ENCODE measurements around the gene TMEM42.

Gene TMEM42

DNA sequence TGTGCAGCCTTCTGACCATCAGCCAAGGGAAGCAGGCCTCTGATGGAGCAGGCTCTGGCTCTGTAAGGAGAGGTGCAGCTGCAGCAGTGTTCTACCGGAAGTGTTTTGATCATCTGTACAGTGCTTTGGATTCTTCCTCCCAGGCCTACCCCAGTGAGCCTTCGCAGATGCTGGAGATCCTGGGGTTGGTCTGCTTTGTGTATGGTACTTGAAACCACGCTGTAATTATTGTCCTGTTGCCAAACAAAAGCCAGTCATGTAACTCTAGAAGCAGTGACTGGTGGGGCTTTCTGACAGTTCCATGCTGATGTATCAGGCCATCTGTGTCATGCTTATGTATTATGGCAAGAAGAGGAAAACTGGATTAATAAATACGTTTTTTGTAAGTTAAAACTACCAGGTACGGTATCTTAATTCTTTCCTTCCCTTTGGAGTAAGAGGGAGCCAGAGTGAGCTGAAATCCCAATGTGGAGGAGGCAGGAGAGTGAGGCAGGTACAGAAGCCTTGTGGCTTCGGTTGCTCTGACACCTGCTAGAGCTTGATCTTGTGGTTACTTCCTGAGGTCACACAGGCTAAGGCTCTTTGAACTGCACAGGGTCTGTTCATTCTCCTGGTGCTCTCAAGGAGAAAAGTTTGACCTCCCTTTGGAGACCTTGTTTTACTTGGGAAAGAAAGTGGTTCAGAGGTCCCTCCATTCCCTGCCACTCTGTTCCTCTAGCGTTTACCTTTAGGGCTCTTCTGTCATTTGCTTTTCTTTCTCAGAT is 3.7 kb downstream of the TMEM42 start:
- Histone ChIP-seq H3K27me3 (ENCODE audit: control insufficient read depth, low read length) (no peaks in the 10 kb centered on the region), H3K9me2 (replicated peaks; ENCODE audit: control insufficient read depth, low read length) (no peaks in the 10 kb centered on the region), H3K36me3 (ENCODE audit: control insufficient read depth, low read length) (peaks cover 15% of the 10 kb centered on the region; the same call in 1 of the 2 replicates), H4K20me1 (ENCODE audit: control insufficient read depth, insufficient read depth, low read depth, low read length) (no peaks in the 10 kb centered on the region; the same call in 1 of the 2 replicates), H3K79me2 (ENCODE audit: control insufficient read depth, low read length) (peaks cover 9% of the 10 kb centered on the region), H3K4me1 (ENCODE audit: control insufficient read depth, low read length) (peaks cover 12% of the 10 kb centered on the region), H3K4me2 (ENCODE audit: low read length) (no peak overlapping the region), H3K27ac (ENCODE audit: low read depth, low read length) (no peak overlapping the region), H3F3A (ENCODE audit: control insufficient read depth, insufficient read depth) (no peaks in the 10 kb centered on the region), H3K4me3 (ENCODE audit: low read length) (no peak overlapping the region), H3K9me3 (ENCODE audit: control insufficient read depth, insufficient read depth, low read length) (no peaks in the 10 kb centered on the region)
- TF ChIP-seq CTCF (IDR thresholded peaks at IDR 0.05; ENCODE audit: low read depth, low read length, poor library complexity, severe bottlenecking), result no peak
- TF ChIP-seq EZH2phosphoT487 (IDR thresholded peaks at IDR 0.05; ENCODE audit: borderline replicate concordance, low read length), result no peak

GRCh38 chr3:44867421-44868111 is 5.9 kb downstream of the TMEM42 start:
- no peak overlapping the region for H3K4me3 ChIP-seq (ENCODE audit: low read length)
- H3K27ac ChIP-seq (ENCODE audit: low read depth, low read length), result no peak overlapping the region
- no peaks in the 10 kb centered on the region for H3K9me2 ChIP-seq (replicated peaks; ENCODE audit: control insufficient read depth, low read length)

DNA sequence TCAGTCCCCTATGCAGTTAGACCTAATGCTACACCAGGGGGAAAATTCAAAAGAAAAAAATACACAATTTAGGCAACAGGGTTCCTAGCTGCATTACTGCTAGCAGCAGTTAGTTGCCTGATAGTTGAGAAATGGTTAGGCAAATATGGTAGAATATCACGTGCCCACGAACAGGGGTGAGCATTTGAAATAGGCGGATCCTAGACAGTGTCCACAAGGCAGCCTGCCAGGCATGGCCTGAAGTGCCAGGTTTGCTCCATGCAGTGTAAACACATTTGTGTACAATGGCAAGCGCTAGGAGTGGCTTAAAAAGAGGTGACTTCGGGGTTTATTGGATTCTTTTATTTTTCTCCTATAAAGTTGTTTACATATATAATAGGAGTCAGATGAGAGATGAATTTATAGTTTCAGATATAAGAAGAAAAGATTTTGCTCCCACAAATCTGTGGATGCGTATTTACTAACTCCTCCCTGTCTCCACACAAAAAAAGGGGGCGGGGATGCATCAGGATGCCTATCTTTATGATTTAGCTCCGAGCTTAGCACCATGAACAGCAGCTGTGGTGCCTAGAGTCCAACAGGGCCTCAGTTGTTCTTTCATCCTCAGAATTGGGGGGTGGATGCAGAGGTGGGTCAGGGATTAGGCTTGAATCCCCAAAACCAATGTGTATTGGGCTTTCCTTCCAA is 8.8 kb downstream of the TMEM42 start:
- H3K9me2 ChIP-seq (replicated peaks; ENCODE audit: control insufficient read depth, low read length), result no peaks in the 10 kb centered on the region
- peaks cover 6% of the 10 kb centered on the region; the same call in 1 of the 2 replicates for H3K36me3 ChIP-seq (ENCODE audit: control insufficient read depth, low read length)
- no peaks in the 10 kb centered on the region for H3K9me3 ChIP-seq (ENCODE audit: control insufficient read depth, insufficient read depth, low read length)
- no peaks in the 10 kb centered on the region for H3K79me2 ChIP-seq (ENCODE audit: control insufficient read depth, low read length)
- H3K4me2 ChIP-seq (ENCODE audit: low read length), result no peak overlapping the region
- TF ChIP-seq EZH2phosphoT487 (IDR thresholded peaks at IDR 0.05; ENCODE audit: borderline replicate concordance, low read length) (no peak), CTCF (IDR thresholded peaks at IDR 0.05; ENCODE audit: low read depth, low read length, poor library complexity, severe bottlenecking) (no peak)
- H3F3A ChIP-seq (ENCODE audit: control insufficient read depth, insufficient read depth), result no peaks in the 10 kb centered on the region
- H3K27ac ChIP-seq (ENCODE audit: low read depth, low read length), result no peak overlapping the region
- H3K27me3 ChIP-seq (ENCODE audit: control insufficient read depth, low read length), result no peaks in the 10 kb centered on the region
- no peak overlapping the region for H3K4me3 ChIP-seq (ENCODE audit: low read length)
- H3K4me1 ChIP-seq (ENCODE audit: control insufficient read depth, low read length), result no peaks in the 10 kb centered on the region
- no peaks in the 10 kb centered on the region; the same call in 1 of the 2 replicates for H4K20me1 ChIP-seq (ENCODE audit: control insufficient read depth, insufficient read depth, low read depth, low read length)

More at GRCh38 chr3:44867421-44868111, 5.9 kb downstream of the TMEM42 start:
- TF ChIP-seq CTCF (IDR thresholded peaks at IDR 0.05; ENCODE audit: low read depth, low read length, poor library complexity, severe bottlenecking) (no peak), EZH2phosphoT487 (IDR thresholded peaks at IDR 0.05; ENCODE audit: borderline replicate concordance, low read length) (no peak)
- Histone ChIP-seq H3K4me2 (ENCODE audit: low read length) (no peak overlapping the region), H3K79me2 (ENCODE audit: control insufficient read depth, low read length) (peaks cover 4% of the 10 kb centered on the region), H3K36me3 (ENCODE audit: control insufficient read depth, low read length) (peaks cover 15% of the 10 kb centered on the region; the same call in 1 of the 2 replicates), H4K20me1 (ENCODE audit: control insufficient read depth, insufficient read depth, low read depth, low read length) (no peaks in the 10 kb centered on the region; the same call in 1 of the 2 replicates), H3K9me3 (ENCODE audit: control insufficient read depth, insufficient read depth, low read length) (no peaks in the 10 kb centered on the region), H3K4me1 (ENCODE audit: control insufficient read depth, low read length) (peaks cover 4% of the 10 kb centered on the region), H3K27me3 (ENCODE audit: control insufficient read depth, low read length) (no peaks in the 10 kb centered on the region), H3F3A (ENCODE audit: control insufficient read depth, insufficient read depth) (no peaks in the 10 kb centered on the region)

All from DOHH2 (cell line).